Breast epithelium (tissue), 4 donors: ENCODE measurements around the gene TRIM47. TPM values are rescaled to one million over a fixed set of nuclear protein-coding genes. Genes with fewer than 3 reads are reported as not detected.

ENCODE experiments used
- DNase-seq, 2 donors: peaks; one replicate each; pipeline ENCODE4 v3.0.0-alpha.2; 2019; ENCODE audit warnings: low spot score in 2 of 2
- H3K27ac ChIP-seq, 2 donors: fragments of 200-600 bp; sonication (generic) in 1 of 2; one replicate each; pipeline ENCODE4 v1.5.1; 2016 to 2019; ENCODE audit warnings: mild to moderate bottlenecking in 1 of 2
- H3K27me3 ChIP-seq, 2 donors: fragments of 200-600 bp; sonication (generic) in 1 of 2; one replicate each; pipeline versions ENCODE4 v1.5.1 to v1.6.0; 2017 to 2019; ENCODE audit warnings: control low read depth in 1 of 2, mild to moderate bottlenecking in 1 of 2
- H3K36me3 ChIP-seq: fragments of 200-600 bp; one replicate; pipeline ENCODE4 v1.5.1; 2019
- H3K4me1 ChIP-seq, 2 donors: fragments of 200-600 bp; sonication (generic); one replicate each; pipeline ENCODE4 v1.5.1; 2016 to 2019; ENCODE audit warnings: control low read depth in 1 of 2
- H3K4me3 ChIP-seq, 3 donors: fragments of 200-600 bp; sonication (generic); 1 replicate in 2 of 3; 2 replicates in 1 of 3; pipeline ENCODE4 v1.5.1; 2016 to 2019; ENCODE audit warnings: mild to moderate bottlenecking in 3 of 3, moderate library complexity in 2 of 3
- H3K9me3 ChIP-seq, 2 donors: fragments of 200-600 bp; sonication (generic) in 1 of 2; one replicate each; pipeline ENCODE4 v1.5.1; 2016 to 2019; ENCODE audit warnings: control low read depth in 1 of 2
- CTCF ChIP-seq, 3 donors: fragments of 450-650 bp; IDR thresholded peaks; one replicate each; pipeline ENCODE4 v1.5.1; 2016 to 2017; ENCODE audit warnings: antibody characterized with exemption in 3 of 3, mild to moderate bottlenecking in 3 of 3, moderate library complexity in 3 of 3
- POLR2A ChIP-seq: fragments of 450-650 bp; IDR thresholded peaks from one replicate; pipeline ENCODE4 v1.6.1; 2016; ENCODE audit warnings: antibody characterized with exemption, mild to moderate bottlenecking, moderate library complexity
- POLR2AphosphoS5 ChIP-seq, 3 donors: sonication (generic); formaldehyde crosslinking; IDR thresholded peaks; one replicate each; pipeline ENCODE4 v1.6.1; 2017; ENCODE audit warnings: antibody characterized with exemption in 3 of 3
- intact Hi-C: fragments of 100-400 bp; cut with DNase I; formaldehyde crosslinking; loops from one replicate; pipeline ENCODE4 v1.15.1; 2023; ENCODE audit warnings: low total_unique reads
- total RNA-seq, 3 donors: library from RNA; depleted of rRNA; stranded (reverse); fragments of >200 nt; gene quantifications; one replicate each; pipeline ENCODE4 v1.1.0, GENCODE V29; 2016

Gene TRIM47
- total RNA-seq, 3 donors from 2014 or later: 15.4 to 26.1 (median 23.3) TPM

- Histone ChIP-seq H3K27me3 (no peaks in the 10 kb centered on the region), H3K4me3 (no peak overlapping the region), H3K36me3 (peaks cover 7% of the 10 kb centered on the region), H3K4me1 (peaks cover 16 to 60% of the 10 kb centered on the region in 2 donors), H3K9me3 (no peaks in the 10 kb centered on the region), H3K27ac (peak overlapping the region; percentile 94 to 95)
- TF ChIP-seq POLR2AphosphoS5 (IDR thresholded peaks at IDR 0.05): no peak
- no peak for TF ChIP-seq POLR2A
- no peak for TF ChIP-seq CTCF (IDR thresholded peaks at IDR 0.05)
- intact Hi-C loops: loop anchor here (10.0 kb wide), 1 partner anchor 64 kb away; the partner anchor contains the start of gene UNK
- DNase-seq: no peak
These were observed 29.1 kb downstream of the TRIM47 start for GRCh38 chr17:75849279-75849646.

GRCh38 chr17:75848523-75849278 lies 29.7 kb downstream of the TRIM47 start:
- Histone ChIP-seq H3K4me3 (no peak overlapping the region), H3K4me1 (peaks cover 16 to 60% of the 10 kb centered on the region in 2 donors), H3K36me3 (peaks cover 7% of the 10 kb centered on the region), H3K27me3 (no peaks in the 10 kb centered on the region), H3K9me3 (no peaks in the 10 kb centered on the region), H3K27ac (peak overlapping the region; percentile 94 to 95)
- intact Hi-C loops: loop anchor here (10.0 kb wide), 1 partner anchor 64 kb away; the partner anchor contains the start of gene UNK
- DNase-seq: peak; percentile 81 to 82
- TF ChIP-seq POLR2A (no peak), CTCF (IDR thresholded peaks at IDR 0.05) (peak; percentile 54 to 72 (median 63)), POLR2AphosphoS5 (IDR thresholded peaks at IDR 0.05) (peak; percentile 39 to 54 (median 47))

- intact Hi-C loops: loop anchor here (10.0 kb wide), 1 partner anchor 63 kb away; the partner anchor contains the start of gene UNK
- Histone ChIP-seq H3K9me3 (no peaks in the 10 kb centered on the region), H3K36me3 (peaks cover 7% of the 10 kb centered on the region), H3K4me1 (peaks cover 16 to 60% of the 10 kb centered on the region in 2 donors), H3K27me3 (no peaks in the 10 kb centered on the region), H3K4me3 (no peak overlapping the region), H3K27ac (peak overlapping the region; percentile 94 to 95)
- DNase-seq: no peak
- TF ChIP-seq POLR2A: no peak
- no peak for TF ChIP-seq POLR2AphosphoS5 (IDR thresholded peaks at IDR 0.05)
- no peak for TF ChIP-seq CTCF (IDR thresholded peaks at IDR 0.05)
These were observed 30.5 kb downstream of the TRIM47 start for GRCh38 chr17:75847614-75848522.

GRCh38 chr17:75846692-75847613 lies 31.4 kb downstream of the TRIM47 start:
- no peak for TF ChIP-seq POLR2AphosphoS5 (IDR thresholded peaks at IDR 0.05)
- TF ChIP-seq CTCF (IDR thresholded peaks at IDR 0.05): no peak
- TF ChIP-seq POLR2A: no peak
- H3K4me1 ChIP-seq: peaks cover 16 to 60% of the 10 kb centered on the region in 2 donors
- DNase-seq: no peak
- no peak overlapping the region for H3K4me3 ChIP-seq
- H3K36me3 ChIP-seq: peaks cover 7% of the 10 kb centered on the region
- H3K27ac ChIP-seq: peak overlapping the region; percentile 94 to 95
- H3K27me3 ChIP-seq: no peaks in the 10 kb centered on the region
- no peaks in the 10 kb centered on the region for H3K9me3 ChIP-seq
- intact Hi-C loops: loop anchor here (10.0 kb wide), 1 partner anchor 62 kb away; the partner anchor contains the start of gene UNK
